HG03103 (cell line): ENCODE data around the gene CAMP.
"Not testable (repeated sequence)": the region's sequence is repeated elsewhere in the genome, so short reads cannot be mapped to it uniquely, and the experiment has no call there.

ENCODE experiments used
- ATAC-seq: cut with Tn5 transposase; IDR thresholded peaks from one replicate; pipeline ENCODE4 v1.9.1; 2021; ENCODE audit warnings: low read depth; ENCODE audit not compliant: unreplicated experiment

The CAMP gene

DNA sequence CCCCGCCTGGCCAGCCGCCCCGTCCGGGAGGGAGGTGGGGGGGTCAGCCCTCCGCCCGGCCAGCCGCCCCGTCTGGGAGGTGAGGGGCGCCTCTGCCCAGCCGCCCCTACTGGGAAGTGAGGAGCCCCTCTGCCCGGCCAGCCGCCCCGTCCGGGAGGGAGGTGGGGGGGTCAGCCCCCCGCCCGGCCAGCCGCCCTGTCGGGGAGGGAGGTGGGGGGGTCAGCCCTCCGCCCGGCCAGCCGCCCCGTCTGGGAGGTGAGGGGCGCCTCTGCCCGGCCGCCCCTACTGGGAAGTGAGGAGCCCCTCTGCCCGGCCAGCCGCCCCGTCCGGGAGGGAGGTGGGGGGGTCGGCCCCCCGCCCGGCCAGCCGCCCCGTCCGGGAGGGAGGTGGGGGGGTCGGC is 11.5 kb upstream of the CAMP start:
- not testable (repeated sequence) for ATAC-seq

DNA sequence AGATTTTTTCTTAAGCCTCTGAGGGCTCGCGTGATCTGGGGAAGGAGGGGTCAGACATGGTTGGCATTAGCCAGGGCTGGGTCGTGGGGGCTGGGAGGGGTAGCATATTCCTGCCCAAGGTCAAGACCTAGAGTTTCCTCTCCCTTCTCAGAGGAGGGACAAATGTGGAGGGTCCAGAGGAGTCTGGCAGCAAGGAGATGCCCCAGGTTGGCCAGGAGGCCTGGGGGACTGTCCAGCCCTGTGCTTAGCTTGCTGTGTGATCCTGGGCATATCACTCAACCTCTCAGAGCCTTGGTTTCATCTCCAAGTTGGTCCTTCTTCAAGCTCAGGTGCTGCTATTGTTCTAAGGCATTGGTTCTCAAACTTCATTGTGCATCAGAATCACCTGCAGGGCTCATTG is 9.1 kb upstream of the CAMP start:
- ATAC-seq = no peak

DNA sequence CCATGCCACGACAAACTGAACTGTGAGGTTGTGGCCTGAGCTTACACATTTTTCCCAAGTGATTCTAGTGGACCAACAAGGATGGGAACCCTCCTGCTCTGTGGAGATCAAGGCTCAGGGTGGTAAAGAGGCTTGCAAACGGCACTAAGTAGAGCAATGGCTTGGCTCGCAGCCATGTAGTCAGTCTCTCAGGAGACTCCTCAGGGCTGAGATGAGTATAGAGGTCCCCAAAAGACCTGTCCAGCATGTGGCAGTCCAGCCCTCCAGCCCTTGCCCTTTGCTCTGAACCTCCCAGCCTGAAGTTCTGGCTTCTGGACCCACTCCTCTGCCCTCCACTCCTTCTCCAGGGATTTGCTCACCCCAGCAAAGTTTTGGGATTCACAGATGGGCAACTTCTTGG is 8.3 kb upstream of the CAMP start:
- no peak for ATAC-seq

DNA sequence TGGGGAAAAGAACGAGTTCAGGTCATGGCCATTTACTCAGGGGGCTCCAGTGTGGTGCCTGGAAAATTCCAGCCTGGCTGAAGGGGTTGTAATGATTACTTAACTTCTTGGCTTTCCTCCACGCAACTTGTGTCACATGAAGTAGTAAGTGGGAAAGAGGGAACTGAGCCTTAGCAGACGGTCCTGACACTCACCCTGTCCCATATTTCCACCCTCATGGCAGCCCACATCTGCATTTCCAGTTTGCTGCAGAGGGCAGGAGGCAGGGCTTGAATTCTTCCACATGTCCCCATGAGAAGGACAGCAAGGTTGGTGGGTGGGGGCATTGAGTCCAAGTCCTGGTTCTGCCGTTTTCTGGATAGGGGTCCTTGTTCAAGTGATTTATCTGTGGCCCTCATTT is 7.8 kb upstream of the CAMP start:
- ATAC-seq = no peak

DNA sequence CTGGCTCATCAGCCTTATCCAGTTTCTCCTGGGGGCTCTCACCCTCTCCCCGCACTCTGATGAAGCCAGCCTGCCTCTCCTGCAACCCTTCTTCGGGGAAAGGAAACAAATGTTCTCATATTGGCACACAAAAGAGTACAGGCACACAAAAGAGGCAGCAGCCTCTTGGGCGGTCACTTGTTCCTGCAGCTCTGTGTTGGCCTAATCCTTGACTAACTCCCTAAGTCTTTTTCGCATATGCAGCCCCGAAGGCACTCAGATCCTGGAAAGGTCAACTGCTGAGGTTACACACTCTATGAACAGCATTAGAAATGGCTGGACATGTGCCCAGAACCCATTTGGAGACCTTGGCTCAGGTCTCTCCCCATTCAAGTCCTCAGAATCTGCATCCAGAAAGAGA is 7.4 kb upstream of the CAMP start:
- ATAC-seq = no peak

DNA sequence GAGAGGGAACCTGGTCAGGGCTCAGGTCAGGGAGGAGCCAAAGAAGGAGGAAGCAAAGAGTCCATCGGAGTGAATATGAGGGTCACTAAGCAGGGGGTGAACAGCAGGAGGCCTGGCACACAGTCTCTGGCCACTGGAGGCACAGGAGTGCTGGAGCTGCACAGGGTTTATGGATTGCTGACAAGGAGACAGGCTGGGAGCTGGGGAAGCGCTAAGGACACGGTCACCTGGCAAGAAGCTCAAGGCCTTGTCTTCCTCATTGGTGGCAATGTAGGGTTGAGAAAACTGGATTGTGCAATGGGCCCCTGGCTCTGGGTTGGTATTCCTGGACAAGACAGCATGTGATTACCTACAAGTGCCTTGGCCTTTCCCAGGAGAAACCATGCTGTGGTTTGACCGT is 5.8 kb upstream of the CAMP start:
- no peak for ATAC-seq

DNA sequence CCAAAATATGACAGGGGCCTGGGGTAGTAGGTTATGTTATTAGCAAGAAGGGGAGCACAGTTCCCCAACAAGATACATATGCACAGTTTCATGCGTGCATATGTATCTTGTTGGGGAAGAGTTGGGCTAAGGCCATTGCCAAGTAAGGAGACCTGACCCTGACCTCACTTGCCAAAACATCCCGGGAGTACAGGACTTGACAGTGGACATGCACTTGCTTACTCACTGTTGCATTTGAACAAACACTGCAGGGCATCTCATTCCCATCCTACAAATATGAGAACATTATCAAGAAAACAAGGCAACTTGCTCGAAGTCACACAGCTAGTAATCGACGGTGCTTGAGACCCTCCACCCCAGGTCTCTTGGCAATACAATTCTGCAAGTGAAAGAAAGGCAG is 4.8 kb upstream of the CAMP start:
- ATAC-seq = no peak

DNA sequence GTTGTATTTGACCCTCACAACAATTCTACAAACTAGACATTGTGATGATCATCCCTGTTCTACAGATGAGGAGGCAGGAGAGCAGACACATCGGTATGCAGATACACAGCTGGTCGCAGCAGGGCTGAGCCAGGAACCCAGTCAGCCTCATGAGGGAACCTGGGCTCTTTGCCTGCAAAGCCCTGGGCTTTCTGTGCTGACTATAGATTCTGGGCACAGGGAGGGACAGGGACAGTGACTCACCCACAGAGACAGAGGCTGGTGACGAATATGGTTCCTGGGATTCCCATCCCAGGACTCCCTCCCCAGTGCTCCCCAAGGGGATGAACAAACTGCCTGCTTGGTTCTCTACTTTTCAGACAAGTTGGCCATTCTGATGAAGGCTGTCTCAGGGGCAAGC is 3.8 kb upstream of the CAMP start:
- no peak for ATAC-seq

DNA sequence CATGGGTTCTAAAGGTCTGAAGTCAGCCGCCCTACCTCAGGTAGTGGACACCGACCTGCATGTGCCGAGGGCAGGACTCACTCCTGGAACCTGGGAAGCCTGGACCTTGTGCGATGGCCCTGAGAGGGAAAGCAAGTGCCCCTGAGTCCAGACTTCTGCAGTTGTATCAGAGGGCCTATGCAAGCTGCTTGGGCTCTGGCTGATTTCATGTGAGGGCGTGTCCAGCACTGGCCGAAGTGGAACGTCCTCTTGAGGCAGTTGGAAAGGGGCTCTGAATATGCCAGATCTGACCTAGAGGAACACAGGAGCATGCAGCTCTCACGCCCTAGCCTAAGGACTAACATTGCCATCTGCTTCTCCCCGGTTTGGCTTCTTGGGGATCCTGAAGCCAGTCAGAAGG is 2.5 kb upstream of the CAMP start:
- ATAC-seq = no peak

DNA sequence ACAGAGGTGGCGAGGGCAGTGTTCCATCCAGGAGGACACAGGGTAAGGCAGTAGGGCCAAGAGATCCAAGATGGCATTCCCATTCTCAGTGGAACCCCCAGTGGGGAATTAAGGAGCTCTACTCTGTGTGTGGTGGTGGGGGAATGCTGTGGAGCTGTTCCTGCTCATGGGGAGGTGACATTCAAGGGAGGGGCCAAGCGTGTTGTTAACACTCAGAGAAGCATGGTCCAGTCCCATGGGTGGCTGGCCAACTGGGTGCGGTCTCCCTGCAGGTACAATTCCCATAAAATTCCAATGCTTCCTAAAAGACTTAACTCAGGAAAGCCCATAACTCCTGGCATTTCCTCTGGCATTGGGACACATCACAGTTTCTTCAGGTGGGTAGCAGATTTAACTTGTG is 2.3 kb downstream of the CAMP start:
- ATAC-seq = no peak

DNA sequence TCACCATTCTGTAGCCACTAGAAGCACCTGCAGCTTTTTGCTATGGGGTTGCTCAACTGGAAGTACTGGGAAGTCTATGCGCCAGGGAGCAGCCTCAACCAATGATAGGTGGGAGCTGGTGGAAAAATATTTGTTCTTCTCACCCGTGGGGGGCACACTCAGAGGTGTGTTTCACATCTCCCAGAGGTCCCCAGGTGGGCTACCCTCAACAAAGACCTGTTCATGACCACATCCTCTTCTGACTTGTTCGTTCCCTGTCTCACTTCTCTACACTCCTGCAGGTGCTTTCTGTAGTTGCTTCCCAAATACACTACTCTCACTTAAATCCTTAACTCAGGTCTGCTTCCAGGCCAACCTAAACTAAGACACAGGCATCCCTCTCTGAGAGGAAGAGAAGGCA is 3.6 kb downstream of the CAMP start:
- no peak for ATAC-seq

DNA sequence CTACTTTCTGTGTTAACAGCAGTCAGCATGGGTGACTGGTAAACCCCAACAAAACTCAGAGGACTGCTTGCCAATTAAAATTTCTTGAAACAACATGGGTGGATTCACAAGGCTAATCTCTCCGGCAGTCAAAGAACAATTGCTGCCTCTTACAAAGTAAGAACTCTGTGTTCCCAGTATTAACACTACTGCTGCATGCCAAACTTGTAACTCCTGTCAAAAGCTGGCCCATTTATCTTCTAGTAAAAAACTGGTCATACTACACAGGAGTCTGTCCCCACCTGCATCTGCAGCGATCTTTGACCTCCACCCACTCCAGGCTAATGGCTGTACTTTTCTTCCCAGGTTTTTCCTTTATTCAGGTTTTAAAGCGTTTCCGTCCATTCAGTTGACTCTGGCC is 8.9 kb downstream of the CAMP start:
- ATAC-seq = no peak

DNA sequence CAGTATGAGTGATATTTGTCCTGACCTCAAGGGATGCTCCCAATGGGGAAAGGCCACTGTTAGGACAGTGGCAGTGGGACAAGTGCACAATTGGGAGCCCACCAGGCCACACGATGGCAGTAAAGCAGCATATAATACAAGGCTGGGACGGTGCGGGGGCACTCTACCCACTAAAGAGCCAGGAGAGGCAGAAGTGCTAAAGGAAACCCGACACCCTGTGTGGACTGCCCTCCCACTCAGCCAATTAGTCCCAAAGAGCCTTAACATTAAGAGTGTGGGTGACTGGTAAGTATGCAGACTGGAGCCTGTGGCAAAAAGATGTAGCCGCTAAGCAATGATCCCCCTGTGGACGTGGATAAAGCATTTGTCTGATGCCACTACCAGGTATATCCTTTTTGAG is 9.4 kb downstream of the CAMP start:
- peak; percentile 67 for ATAC-seq

DNA sequence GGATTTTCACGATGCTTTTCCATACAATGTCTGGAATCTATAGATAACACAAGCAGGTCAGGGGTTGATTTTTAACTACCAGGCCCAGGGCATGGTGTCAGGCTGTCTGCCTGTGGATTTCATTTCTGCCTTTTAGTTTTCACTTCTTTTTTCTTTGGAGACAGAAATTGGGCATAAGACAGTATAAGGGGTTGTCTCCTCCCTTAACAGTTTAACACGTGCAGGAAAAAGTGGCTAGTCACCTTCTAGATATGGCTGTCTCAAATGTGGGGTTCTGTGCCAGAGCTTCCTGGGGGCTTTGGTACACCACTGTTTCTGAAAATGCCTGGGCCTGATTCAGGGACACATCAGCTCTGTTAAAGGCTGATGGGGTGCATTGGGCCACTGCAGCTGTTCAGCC is 10.2 kb downstream of the CAMP start:
- no peak for ATAC-seq

DNA sequence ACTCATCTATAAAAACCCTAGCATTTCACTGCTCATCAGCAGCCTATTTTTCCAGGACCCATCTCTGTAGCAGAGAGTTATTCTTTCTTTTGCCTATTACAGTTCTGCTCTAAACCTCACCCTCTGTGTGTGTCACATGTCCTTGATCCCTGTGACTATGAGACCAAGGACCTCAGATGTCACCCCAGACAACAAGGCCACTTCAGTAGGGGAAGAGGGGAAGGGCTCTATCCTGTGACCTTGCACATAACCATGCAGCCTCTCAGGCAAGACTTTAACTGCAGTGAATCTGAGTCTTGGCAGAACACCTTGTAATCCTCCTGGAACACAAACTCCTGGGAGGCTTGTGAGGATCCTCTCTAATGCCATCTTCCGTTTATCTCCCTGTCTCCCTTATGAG is 13.2 kb downstream of the CAMP start:
- ATAC-seq = no peak

DNA sequence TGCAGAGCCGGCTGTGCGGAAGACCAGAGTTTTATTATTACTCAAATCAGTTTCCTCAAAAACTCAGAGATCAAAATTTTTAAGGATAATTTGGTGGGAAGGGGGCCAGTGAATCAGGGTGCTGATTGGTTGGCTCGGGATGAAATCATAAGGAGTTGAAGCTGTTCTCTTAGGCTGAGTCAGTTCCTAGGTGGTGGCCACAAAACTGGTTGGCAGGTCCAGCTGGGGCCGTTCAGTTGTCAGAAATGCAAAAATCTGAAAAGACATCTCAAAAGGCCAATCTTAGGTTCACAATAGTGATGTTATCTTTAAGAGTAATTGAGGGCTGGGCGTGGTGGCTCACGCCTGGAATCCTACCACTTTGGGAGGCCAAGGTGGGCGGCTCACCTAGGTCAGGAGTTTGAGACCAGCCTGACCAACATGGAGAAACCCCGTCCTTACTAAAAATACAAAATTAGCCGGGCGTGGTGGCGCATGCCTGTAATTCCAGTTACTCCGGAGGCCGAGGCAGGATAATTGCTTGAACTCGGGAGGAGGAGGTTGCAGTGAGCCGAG is 15.3 kb downstream of the CAMP start:
- no peak for ATAC-seq

DNA sequence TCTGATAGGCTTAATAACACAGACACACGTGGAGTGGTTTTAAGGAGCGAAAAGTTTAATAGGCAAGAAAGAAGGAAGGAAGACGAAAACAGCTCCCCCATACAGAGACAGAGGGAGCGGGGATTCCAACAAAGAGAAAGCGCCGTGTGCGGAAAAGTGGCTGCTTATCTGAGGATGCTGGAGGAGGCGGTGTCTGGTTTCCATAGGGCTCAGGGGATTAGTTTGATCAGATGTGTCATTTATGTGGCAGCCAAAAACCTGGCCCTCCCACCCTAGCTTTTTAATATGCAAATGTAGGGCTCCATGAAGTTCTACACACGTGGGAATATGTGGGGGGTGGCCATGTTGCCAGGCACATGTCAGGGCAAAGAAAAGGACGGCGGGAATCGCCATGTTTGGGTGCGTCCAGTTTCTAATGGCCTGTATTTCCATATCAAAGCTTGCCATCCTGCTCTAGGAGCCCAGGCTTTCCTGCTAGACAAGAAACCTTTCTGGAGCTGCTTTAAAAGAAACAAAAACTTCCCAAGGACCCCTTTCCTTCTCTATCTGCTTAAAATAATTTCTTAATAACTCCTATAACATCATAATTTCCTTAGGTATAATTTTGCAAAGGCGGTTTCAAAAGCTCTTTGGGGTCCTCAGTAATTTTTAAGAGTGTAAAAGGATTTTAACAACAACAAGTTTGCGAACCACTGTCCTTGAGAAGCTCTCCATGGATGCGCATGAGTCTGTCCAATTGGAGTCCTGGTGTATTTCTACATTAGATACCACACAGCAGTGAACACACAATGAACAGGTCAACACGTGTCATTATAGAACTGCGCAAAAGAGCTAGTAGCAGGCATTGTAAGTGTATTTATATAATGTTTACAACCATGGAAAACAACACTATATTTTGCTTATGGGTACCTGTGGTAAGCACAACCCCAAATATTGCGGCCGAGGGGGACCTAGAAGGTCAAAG is 17.0 kb downstream of the CAMP start:
- no peak for ATAC-seq

DNA sequence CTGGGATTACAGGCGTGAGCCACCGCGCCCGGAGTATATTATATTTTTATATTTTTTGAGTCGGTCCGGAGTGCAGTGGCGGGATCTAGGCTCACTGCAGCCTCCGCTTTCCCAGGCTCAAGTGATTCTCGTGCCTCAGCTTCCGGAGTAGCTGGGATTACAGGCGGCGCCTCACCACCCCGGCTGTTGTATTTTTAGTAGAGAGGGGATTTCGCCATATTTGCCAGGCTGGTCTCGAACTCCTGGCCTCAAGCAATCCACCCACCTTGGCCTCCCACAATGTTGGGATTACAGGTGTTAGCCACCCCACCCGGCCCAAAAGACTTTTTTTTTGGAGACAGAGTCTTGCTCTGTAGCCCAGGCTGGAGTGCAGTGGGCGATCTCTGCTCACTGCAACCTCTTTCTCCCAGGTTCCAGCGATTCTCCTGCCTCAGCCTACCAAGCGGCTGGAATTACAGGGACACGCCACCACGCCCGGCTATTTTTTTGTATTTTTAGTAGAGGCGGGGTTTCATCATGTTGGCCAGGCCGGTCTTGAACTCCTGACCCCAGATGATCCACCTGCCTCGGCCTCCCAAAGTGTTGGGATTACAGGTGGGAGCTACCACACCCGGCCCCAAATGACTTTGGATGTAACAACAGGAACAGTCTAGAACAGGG is 18.6 kb downstream of the CAMP start:
- ATAC-seq = no peak

DNA sequence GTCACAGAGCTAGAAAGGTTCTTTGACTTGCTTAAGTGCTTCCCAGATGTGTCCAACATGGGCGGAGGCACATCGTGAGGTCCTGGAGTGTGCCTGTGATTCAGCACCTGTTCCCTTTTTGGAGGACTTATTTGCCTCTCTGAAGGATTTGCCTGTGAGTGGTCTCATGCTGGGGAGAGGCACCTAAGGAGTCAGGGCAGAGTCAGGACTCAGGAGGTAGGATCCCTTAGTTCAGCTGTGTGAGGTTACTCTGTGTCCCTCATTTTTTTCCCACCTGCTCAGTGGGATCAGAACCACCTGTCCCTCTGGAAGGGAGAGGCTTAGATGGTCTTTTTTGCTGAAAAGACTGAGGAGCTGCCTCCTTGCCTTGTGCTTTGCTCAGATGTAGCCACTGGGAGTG is 20.6 kb downstream of the CAMP start:
- ATAC-seq = no peak

DNA sequence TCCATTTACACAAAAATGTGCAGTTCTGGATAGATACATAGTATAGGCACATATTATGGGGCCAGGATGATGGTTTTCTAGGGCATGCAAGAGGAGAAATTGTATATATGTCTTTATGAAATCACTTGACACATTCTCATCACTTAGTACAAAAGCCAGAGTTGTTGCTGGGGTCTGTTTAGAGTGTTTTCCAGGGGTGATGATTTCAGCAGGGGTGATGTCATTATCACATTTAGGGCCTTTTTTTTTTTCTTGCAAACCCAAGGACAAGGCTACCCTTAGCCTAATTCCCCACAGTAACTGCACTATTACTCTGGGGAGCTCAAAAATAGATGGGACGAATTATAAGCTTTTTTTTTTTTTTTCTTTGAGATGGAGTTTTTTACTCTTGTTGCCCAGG is 21.2 kb downstream of the CAMP start:
- ATAC-seq = no peak

DNA sequence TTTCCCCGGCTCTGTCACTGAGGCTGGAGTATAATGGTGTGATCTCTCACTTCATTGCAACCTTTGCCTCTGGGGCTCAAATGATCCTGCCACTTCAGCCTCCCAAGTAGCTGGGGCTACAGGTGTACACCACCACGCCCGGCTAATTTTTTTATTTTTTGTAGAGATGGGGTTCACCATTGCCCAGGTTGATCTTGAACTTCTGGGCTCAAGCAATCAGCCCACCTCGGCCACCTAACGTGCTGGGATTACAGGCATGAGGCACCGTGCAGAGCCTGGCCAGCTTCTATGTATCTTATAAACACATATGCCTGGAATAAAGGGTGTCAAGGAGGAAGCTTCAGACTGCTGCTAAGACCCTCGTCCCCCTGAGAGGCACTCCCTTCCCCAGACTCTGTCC is 21.8 kb downstream of the CAMP start:
- ATAC-seq = no peak

DNA sequence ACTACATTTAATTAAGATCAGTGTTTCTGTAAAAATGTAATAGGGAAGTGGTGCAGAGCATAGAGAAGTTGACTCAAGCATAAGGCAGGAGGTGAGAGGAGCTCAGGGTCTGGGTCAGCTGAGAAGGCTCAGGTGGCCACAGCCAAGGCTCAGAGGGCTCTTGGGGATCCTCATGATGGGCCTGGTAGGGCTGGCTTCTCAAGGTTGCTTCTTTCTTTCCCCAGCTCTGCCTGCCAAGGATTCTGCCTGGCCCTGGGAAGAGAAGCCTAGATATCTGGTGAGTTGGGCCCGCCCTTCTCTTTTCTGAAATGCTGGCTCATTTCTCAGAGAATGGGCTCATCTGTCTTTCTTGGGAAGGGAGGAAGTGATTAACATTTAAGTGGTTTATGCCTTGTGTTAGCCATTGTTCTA is 24.1 kb downstream of the CAMP start:
- ATAC-seq = no peak
